ENCODE measurements around the gene LIPC.

- TF ChIP-seq, protein P1, sequence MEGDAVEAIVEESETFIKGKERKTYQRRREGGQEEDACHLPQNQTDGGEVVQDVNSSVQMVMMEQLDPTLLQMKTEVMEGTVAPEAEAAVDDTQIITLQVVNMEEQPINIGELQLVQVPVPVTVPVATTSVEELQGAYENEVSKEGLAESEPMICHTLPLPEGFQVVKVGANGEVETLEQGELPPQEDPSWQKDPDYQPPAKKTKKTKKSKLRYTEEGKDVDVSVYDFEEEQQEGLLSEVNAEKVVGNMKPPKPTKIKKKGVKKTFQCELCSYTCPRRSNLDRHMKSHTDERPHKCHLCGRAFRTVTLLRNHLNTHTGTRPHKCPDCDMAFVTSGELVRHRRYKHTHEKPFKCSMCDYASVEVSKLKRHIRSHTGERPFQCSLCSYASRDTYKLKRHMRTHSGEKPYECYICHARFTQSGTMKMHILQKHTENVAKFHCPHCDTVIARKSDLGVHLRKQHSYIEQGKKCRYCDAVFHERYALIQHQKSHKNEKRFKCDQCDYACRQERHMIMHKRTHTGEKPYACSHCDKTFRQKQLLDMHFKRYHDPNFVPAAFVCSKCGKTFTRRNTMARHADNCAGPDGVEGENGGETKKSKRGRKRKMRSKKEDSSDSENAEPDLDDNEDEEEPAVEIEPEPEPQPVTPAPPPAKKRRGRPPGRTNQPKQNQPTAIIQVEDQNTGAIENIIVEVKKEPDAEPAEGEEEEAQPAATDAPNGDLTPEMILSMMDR (conservative IDR thresholded peaks at IDR 0.05 in 1 of 2, IDR thresholded peaks at IDR 0.05 in 1 of 2; ENCODE audit: low read depth in 1 of 2, low read length in 2 of 2): no peak
- no peak for TF ChIP-seq EZH2 (IDR thresholded peaks at IDR 0.05; ENCODE audit: low read length, missing control alignments)
These were observed 116.0 kb downstream of the LIPC start for GRCh38 chr15:58547628-58548307.
